GM12892 (cell line): ENCODE results near the gene ANGPT4.

ENCODE experiments used
- POLR2A ChIP-seq: IDR thresholded peaks from 2 replicates; pipeline ENCODE4 v1.6.1; 2011; ENCODE audit warnings: low read depth, low read length, control low read depth
- POLR2AphosphoS5 ChIP-seq: IDR thresholded peaks from 2 replicates; pipeline ENCODE4 v1.6.1; 2011; ENCODE audit warnings: low read depth, low read length, control low read depth
- TAF1 ChIP-seq: IDR thresholded peaks from 2 replicates; pipeline ENCODE4 v1.6.1; 2011; ENCODE audit warnings: low read depth, mild to moderate bottlenecking, control low read depth, low read length, borderline replicate concordance

GRCh38 chr20:944774-945410 is 28.8 kb upstream of the ANGPT4 start:
- no peak for TF ChIP-seq POLR2A
- TF ChIP-seq POLR2AphosphoS5: no peak
- TF ChIP-seq TAF1: no peak
